Jurkat, Clone E6-1 (cell line): Measurements from ENCODE around the gene CARMIL3.
A peak's percentile ranks its signal among the peaks of the same experiment; 100 is the strongest.

Experiments
- DNase-seq: peaks from one replicate; pipeline ENCODE4 v3.0.0-alpha.2; 2011; ENCODE audit warnings: low read depth, low spot score
- H3K4me3 ChIP-seq: 2 replicates; pipeline ENCODE4 v1.5.1; 2011; ENCODE audit warnings: mild to moderate bottlenecking, low read length, control low read depth, moderate library complexity

The CARMIL3 gene

GRCh38 chr14:24106672-24107271 lies 55.0 kb downstream of the CARMIL3 start:
- H3K4me3 ChIP-seq: no peak overlapping the region
- DNase-seq: no peak

GRCh38 chr14:24108336-24108874 lies 56.6 kb downstream of the CARMIL3 start:
- no peak for DNase-seq
- no peak overlapping the region for H3K4me3 ChIP-seq

- no peak overlapping the region for H3K4me3 ChIP-seq
- DNase-seq: no peak
Observed at GRCh38 chr14:24110060-24110459, 58.3 kb downstream of the CARMIL3 start.

GRCh38 chr14:24110523-24110922 lies 58.7 kb downstream of the CARMIL3 start:
- no peak for DNase-seq
- no peak overlapping the region for H3K4me3 ChIP-seq

- peak overlapping the region; percentile 60 for H3K4me3 ChIP-seq
- DNase-seq: no peak
Observed at GRCh38 chr14:24113379-24113800, 61.6 kb downstream of the CARMIL3 start.

- H3K4me3 ChIP-seq: peak overlapping the region; percentile 60
- peak; percentile 88 for DNase-seq
Observed at GRCh38 chr14:24113801-24114531, 62.2 kb downstream of the CARMIL3 start.

GRCh38 chr14:24114532-24115421 lies 63.0 kb downstream of the CARMIL3 start, which contains the start of the genes DCAF11 and NRL:
TSS of gene DCAF11 (plus strand) at chr14:24114777. CDS start at chr14:24115595, 818 bp downstream.
TSS of gene NRL (minus strand) at chr14:24114949. CDS start at chr14:24082848, 32,101 bp downstream.
- H3K4me3 ChIP-seq: peak within 1 kb of the TSS; percentile 60
- DNase-seq: peak; percentile 100

GRCh38 chr14:24115422-24116127 lies 63.8 kb downstream of the CARMIL3 start:
- DNase-seq: no peak

GRCh38 chr14:24116128-24116814 lies 64.5 kb downstream of the CARMIL3 start:
- no peak overlapping the region; the same call in 1 of the 2 replicates for H3K4me3 ChIP-seq
- DNase-seq: no peak

More at GRCh38 chr14:24115422-24116127, 63.8 kb downstream of the CARMIL3 start:
- H3K4me3 ChIP-seq: peak overlapping the region; percentile 60

GRCh38 chr14:24117179-24117578 lies 65.4 kb downstream of the CARMIL3 start:
- H3K4me3 ChIP-seq: no peak overlapping the region
- DNase-seq: no peak
